B cell (primary cell): ENCODE results near the gene FOXN4. TPM values are rescaled to one million over a fixed set of nuclear protein-coding genes. Genes with fewer than 3 reads are reported as not detected.

Experiments
- ATAC-seq: fragments of 200-7000 bp; cut with Tn5 transposase; one replicate; pipeline ENCODE4 v1.10.0; 2021; ENCODE audit warnings: low read depth, mild to moderate bottlenecking, moderate number of reproducible peaks, moderate library complexity
- CTCF ChIA-PET: fragments of 350-600 bp; sonication (Branson Sonifier 250); formaldehyde crosslinking; loops from one replicate; lab custom pipeline; 2021; ENCODE audit warnings: antibody characterized with exemption, inconsistent platforms; lab: Charles Lee
- POLR2A ChIA-PET: fragments of 350-600 bp; sonication (Branson Sonifier 250); formaldehyde crosslinking; loops from one replicate; lab custom pipeline; 2021; ENCODE audit warnings: antibody characterized with exemption; lab: Charles Lee
- DNase-seq: peaks from one replicate; pipeline ENCODE4 v3.0.0; 2013
- H2AFZ ChIP-seq: 2 replicates; pipeline ENCODE4 v1.6.1; 2012; ENCODE audit warnings: mild to moderate bottlenecking, low read depth, low read length; ENCODE audit not compliant: insufficient read depth, poor library complexity, severe bottlenecking
- H3K27ac ChIP-seq, 2 donors: 1 replicate in 1 of 2; 2 replicates in 1 of 2; pipeline ENCODE4 v1.5.1; 2012 to 2013; ENCODE audit warnings: low read length in 2 of 2, mild to moderate bottlenecking in 2 of 2, moderate library complexity in 1 of 2
- H3K27me3 ChIP-seq, 4 experiments: fragments of 200-600 bp in 1 of 4; sonication (generic) in 1 of 4; replicated peaks in 1 of 4; 1 replicate in 2 of 4; 2 replicates in 2 of 4; pipeline versions ENCODE4 v1.6.1 to v1.7.0; 2013 to 2016; ENCODE audit warnings: low read length in 3 of 4, mild to moderate bottlenecking in 2 of 4, mixed read lengths in 1 of 4, moderate library complexity in 1 of 4; ENCODE audit not compliant: insufficient read depth in 4 of 4, control insufficient read depth in 3 of 4; ENCODE audit errors: control extremely low read depth in 1 of 4
- H3K36me3 ChIP-seq, 2 experiments: replicated peaks in 1 of 2; 1 replicate in 1 of 2; 2 replicates in 1 of 2; pipeline versions ENCODE4 v1.6.1 to v1.7.1; 2013; ENCODE audit warnings: low read length in 1 of 2; ENCODE audit not compliant: insufficient read depth in 2 of 2, control insufficient read depth in 1 of 2; ENCODE audit errors: control extremely low read depth in 1 of 2, extremely low read depth in 1 of 2
- H3K4me1 ChIP-seq, 2 donors: fragments of 200-600 bp in 1 of 2; sonication (generic) in 1 of 2; 1 replicate in 1 of 2; 2 replicates in 1 of 2; pipeline versions ENCODE4 v1.5.1 to v1.6.1; 2013 to 2017; ENCODE audit warnings: low read length in 2 of 2; ENCODE audit not compliant: control insufficient read depth in 2 of 2, insufficient read depth in 2 of 2
- H3K4me2 ChIP-seq: replicated peaks from 2 replicates; pipeline ENCODE3; 2012; ENCODE audit warnings: mild to moderate bottlenecking, low read depth, low read length; ENCODE audit not compliant: poor library complexity, severe bottlenecking
- H3K4me3 ChIP-seq, 5 experiments: fragments of 200-600 bp in 1 of 5; sonication (generic) in 1 of 5; 1 replicate in 3 of 5; 2 replicates in 2 of 5; pipeline versions ENCODE4 v1.5.1 to v1.7.0; 2011 to 2016; ENCODE audit warnings: low read length in 4 of 5, mild to moderate bottlenecking in 4 of 5, low read depth in 2 of 5, control low read depth in 1 of 5, moderate library complexity in 1 of 5; ENCODE audit not compliant: insufficient read depth in 1 of 5; ENCODE audit errors: control extremely low read depth in 1 of 5, extremely low read depth in 1 of 5
- H3K79me2 ChIP-seq: fragments of 200-600 bp; sonication (generic); one replicate; pipeline ENCODE4 v1.6.0; 2016; ENCODE audit warnings: low read length; ENCODE audit not compliant: control insufficient read depth, insufficient read depth
- H3K9ac ChIP-seq: fragments of 200-600 bp; sonication (generic); 2 replicates; pipeline ENCODE4 v1.6.1; 2017; ENCODE audit warnings: mild to moderate bottlenecking, low read length, moderate library complexity
- H3K9me3 ChIP-seq, 3 donors: one replicate each; pipeline versions ENCODE4 v1.6.1 to v1.7.1; 2013; ENCODE audit warnings: low read length in 2 of 3; ENCODE audit not compliant: control insufficient read depth in 2 of 3, insufficient read depth in 1 of 3; ENCODE audit errors: control extremely low read depth in 1 of 3
- H4K20me1 ChIP-seq: 2 replicates; pipeline ENCODE4 v1.6.0; 2012; ENCODE audit warnings: mild to moderate bottlenecking, low read length; ENCODE audit not compliant: insufficient read depth, control insufficient read depth, poor library complexity, severe bottlenecking
- H3K27ac Mint-ChIP-seq: one replicate; pipeline ENCODE4 v1.8.0; 2021; ENCODE audit warnings: mixed read lengths
- H3K27me3 Mint-ChIP-seq: one replicate; pipeline ENCODE4 v1.8.0; 2021; ENCODE audit warnings: mixed read lengths
- H3K4me1 Mint-ChIP-seq: one replicate; pipeline ENCODE4 v1.8.0; 2021; ENCODE audit warnings: mixed read lengths
- H3K4me3 Mint-ChIP-seq: one replicate; pipeline ENCODE4 v1.8.0; 2021; ENCODE audit warnings: mixed read lengths
- H3K9me3 Mint-ChIP-seq: one replicate; pipeline ENCODE4 v1.8.0; 2022; ENCODE audit warnings: mixed read lengths; ENCODE audit not compliant: insufficient read depth
- CTCF ChIP-seq: fragments of 200-600 bp; IDR thresholded peaks from one replicate; pipeline ENCODE4 v1.8.0; 2022; ENCODE audit warnings: antibody characterized with exemption, mild to moderate bottlenecking
- EZH2 ChIP-seq: IDR thresholded peaks from 2 replicates; pipeline ENCODE4 v1.6.1; 2012; ENCODE audit warnings: borderline replicate concordance, low read depth, mild to moderate bottlenecking, moderate library complexity, low read length; ENCODE audit not compliant: insufficient read depth, poor library complexity, severe bottlenecking
- WGBS: methylation state at CpG from one replicate; pipeline ENCODE4 v1.1.5; 2013; ENCODE audit warnings: missing lambda C conversion rate; ENCODE audit not compliant: insufficient coverage; 5-methylcytosine and 5-hydroxymethylcytosine counted together
- intact Hi-C: fragments of 100-400 bp; cut with micrococcal nuclease; formaldehyde crosslinking; loops from one replicate; pipeline ENCODE4 v1.10.0; 2022
- polyA plus RNA-seq: library from polyadenylated mRNA; depleted of rRNA; stranded (reverse); fragments of >200 nt; gene quantifications from 2 replicates; pipeline ENCODE4 v1.2.3, GENCODE V29; 2012
- total RNA-seq, 2 donors: library from RNA; stranded (reverse); fragments of 120-200 nt in 1 of 2; gene quantifications; 1 replicate in 1 of 2; 2 replicates in 1 of 2; pipeline versions ENCODE4 v1.2.3 to v1.2.4, GENCODE V29; 2013 to 2022

The FOXN4 gene
- total and polyA plus RNA-seq, 2 donors (not counting 1 experiment from before 2014, with no cell fraction given) = not detected

GRCh38 chr12:109287181-109287580, 21.9 kb downstream of the FOXN4 start:
- intact Hi-C loops = no loop called here
- WGBS = 40% methylated on average over 1 of the region's 7 CpGs
- ATAC-seq = no peak

GRCh38 chr12:109286652-109287051, 22.4 kb downstream of the FOXN4 start:
- Histone ChIP-seq H3K9ac (no peak overlapping the region), H3K4me3 (no peak overlapping the region), H3K9me3 (peaks cover 0 to 13% (median 0%) of the 10 kb centered on the region in 3 donors), H3K27ac (no peak overlapping the region), H3K4me2 (no peak overlapping the region), H3K79me2 (no peaks in the 10 kb centered on the region), H3K4me1 (no peaks in the 10 kb centered on the region), H2AFZ (no peak overlapping the region), H4K20me1 (no peaks in the 10 kb centered on the region), H3K27me3 (peaks cover 0 to 7% (median under 1%) of the 10 kb centered on the region in 4 experiments), H3K36me3 (no peaks in the 10 kb centered on the region)
- ChIA-PET POLR2A (no interaction called here), CTCF (interaction anchor here (0.5 kb wide), 1 partner anchor 147 kb away, joined by 3 read pairs; no protein-coding TSS in a partner anchor)
- ATAC-seq (no peak), DNase-seq (no peak)
- TF ChIP-seq CTCF = no peak
- TF ChIP-seq EZH2 = no peak
- no peaks in the 10 kb centered on the region for H3K4me1 Mint-ChIP-seq
- H3K27me3 Mint-ChIP-seq = peaks cover 11% of the 10 kb centered on the region
- intact Hi-C loops = no loop called here
- no peak overlapping the region for H3K4me3 Mint-ChIP-seq
- H3K27ac Mint-ChIP-seq = no peak overlapping the region
- 94% methylated on average over 4 of the region's 4 CpGs for WGBS
- H3K9me3 Mint-ChIP-seq = no peaks in the 10 kb centered on the region

More at GRCh38 chr12:109287181-109287580, 21.9 kb downstream of the FOXN4 start:
- Histone ChIP-seq H3K36me3 (no peaks in the 10 kb centered on the region), H4K20me1 (no peaks in the 10 kb centered on the region), H3K9ac (no peak overlapping the region), H3K79me2 (no peaks in the 10 kb centered on the region), H3K9me3 (peaks cover 0 to 15% (median 0%) of the 10 kb centered on the region in 3 donors), H3K4me2 (no peak overlapping the region), H2AFZ (no peak overlapping the region), H3K27me3 (peaks cover 0 to 12% (median 3%) of the 10 kb centered on the region in 4 experiments), H3K27ac (no peak overlapping the region), H3K4me1 (no peaks in the 10 kb centered on the region), H3K4me3 (no peak overlapping the region)
- Mint-ChIP-seq H3K9me3 (no peaks in the 10 kb centered on the region), H3K27ac (no peak overlapping the region), H3K27me3 (peaks cover 13% of the 10 kb centered on the region), H3K4me3 (no peak overlapping the region), H3K4me1 (no peaks in the 10 kb centered on the region)
- DNase-seq = no peak
- ChIA-PET POLR2A (no interaction called here), CTCF (interaction anchor here (0.5 kb wide), 1 partner anchor 148 kb away, joined by 3 read pairs; no protein-coding TSS in a partner anchor)
- no peak for TF ChIP-seq CTCF
- TF ChIP-seq EZH2 = no peak
